Measurements from ENCODE around the gene TBC1D22A.

TBC1D22A gene

GRCh38 chr22:47124961-47125360 lies 362.5 kb downstream of the TBC1D22A start:
- no peak overlapping the region for H3K23ac ChIP-seq (ENCODE audit: low read length)
- H4K5ac ChIP-seq (ENCODE audit: low read length), result no peak overlapping the region
- no peak overlapping the region for H3K4me3 ChIP-seq (ENCODE audit: low read length)
- H3K27ac ChIP-seq (ENCODE audit: low read depth, low read length), result no peak overlapping the region
- H3K56ac ChIP-seq (ENCODE audit: low read length), result no peak overlapping the region
- no peaks in the 10 kb centered on the region for H3K79me2 ChIP-seq (ENCODE audit: control insufficient read depth, insufficient read depth, low read length)
- H3K4ac ChIP-seq (ENCODE audit: low read depth, low read length), result no peak overlapping the region
- no peaks in the 10 kb centered on the region for H3K27me3 ChIP-seq (ENCODE audit: insufficient read depth, low read length, poor library complexity)
- no peak overlapping the region for H4K8ac ChIP-seq (ENCODE audit: low read depth, low read length)
- H3K79me1 ChIP-seq (ENCODE audit: low read length), result no peaks in the 10 kb centered on the region
- H3K36me3 ChIP-seq (ENCODE audit: control insufficient read depth, insufficient read depth, low read length), result no peaks in the 10 kb centered on the region
- H2AK5ac ChIP-seq (ENCODE audit: low read length), result no peak overlapping the region
- WGBS (ENCODE audit: extremely low coverage, insufficient coverage, low lambda C conversion rate), result no CpG with 5 or more reads among the region's 14 CpGs
- no peak overlapping the region for H2BK120ac ChIP-seq (ENCODE audit: low read depth, low read length)
- H3K9ac ChIP-seq (ENCODE audit: low read length), result no peak overlapping the region
- no peak overlapping the region for H3K18ac ChIP-seq (ENCODE audit: low read length)
- no peak for DNase-seq
- no peak overlapping the region for H2BK15ac ChIP-seq (replicated peaks; ENCODE audit: low read depth)
- no peaks in the 10 kb centered on the region for H3K4me1 ChIP-seq (ENCODE audit: control insufficient read depth, low read depth, low read length)
- H2BK5ac ChIP-seq (ENCODE audit: low read length), result no peak overlapping the region
- no peak overlapping the region for H3K4me2 ChIP-seq (ENCODE audit: low read length)

GRCh38 chr22:47125603-47126002 lies 363.2 kb downstream of the TBC1D22A start:
- Histone ChIP-seq H3K18ac (ENCODE audit: low read length) (no peak overlapping the region), H2BK120ac (ENCODE audit: low read depth, low read length) (no peak overlapping the region), H3K4me3 (ENCODE audit: low read length) (no peak overlapping the region), H2BK5ac (ENCODE audit: low read length) (no peak overlapping the region), H2AK5ac (ENCODE audit: low read length) (no peak overlapping the region), H3K27me3 (ENCODE audit: insufficient read depth, low read length, poor library complexity) (no peaks in the 10 kb centered on the region), H3K27ac (ENCODE audit: low read depth, low read length) (no peak overlapping the region), H3K36me3 (ENCODE audit: control insufficient read depth, insufficient read depth, low read length) (no peaks in the 10 kb centered on the region), H2BK15ac (replicated peaks; ENCODE audit: low read depth) (no peak overlapping the region), H4K8ac (ENCODE audit: low read depth, low read length) (no peak overlapping the region), H3K79me2 (ENCODE audit: control insufficient read depth, insufficient read depth, low read length) (no peaks in the 10 kb centered on the region), H3K23ac (ENCODE audit: low read length) (no peak overlapping the region), H3K79me1 (ENCODE audit: low read length) (no peaks in the 10 kb centered on the region), H4K5ac (ENCODE audit: low read length) (no peak overlapping the region), H3K9ac (ENCODE audit: low read length) (no peak overlapping the region), H3K4me2 (ENCODE audit: low read length) (no peak overlapping the region), H3K56ac (ENCODE audit: low read length) (no peak overlapping the region), H3K4me1 (ENCODE audit: control insufficient read depth, low read depth, low read length) (no peaks in the 10 kb centered on the region), H3K4ac (ENCODE audit: low read depth, low read length) (no peak overlapping the region)
- no CpG with 5 or more reads among the region's 5 CpGs for WGBS (ENCODE audit: extremely low coverage, insufficient coverage, low lambda C conversion rate)
- DNase-seq, result peak; percentile 28

GRCh38 chr22:47126344-47126811 lies 363.9 kb downstream of the TBC1D22A start:
- H3K79me2 ChIP-seq (ENCODE audit: control insufficient read depth, insufficient read depth, low read length), result no peaks in the 10 kb centered on the region
- H2BK120ac ChIP-seq (ENCODE audit: low read depth, low read length), result no peak overlapping the region
- H3K23ac ChIP-seq (ENCODE audit: low read length), result no peak overlapping the region
- H2BK5ac ChIP-seq (ENCODE audit: low read length), result no peak overlapping the region
- no peak overlapping the region for H3K18ac ChIP-seq (ENCODE audit: low read length)
- no peaks in the 10 kb centered on the region for H3K79me1 ChIP-seq (ENCODE audit: low read length)
- no peak overlapping the region for H3K4me2 ChIP-seq (ENCODE audit: low read length)
- no peak overlapping the region for H3K27ac ChIP-seq (ENCODE audit: low read depth, low read length)
- no peak overlapping the region for H3K4ac ChIP-seq (ENCODE audit: low read depth, low read length)
- H3K9ac ChIP-seq (ENCODE audit: low read length), result no peak overlapping the region
- DNase-seq, result no peak
- H4K5ac ChIP-seq (ENCODE audit: low read length), result no peak overlapping the region
- no peaks in the 10 kb centered on the region for H3K36me3 ChIP-seq (ENCODE audit: control insufficient read depth, insufficient read depth, low read length)
- H3K27me3 ChIP-seq (ENCODE audit: insufficient read depth, low read length, poor library complexity), result no peaks in the 10 kb centered on the region
- no peak overlapping the region for H2BK15ac ChIP-seq (replicated peaks; ENCODE audit: low read depth)
- H4K8ac ChIP-seq (ENCODE audit: low read depth, low read length), result no peak overlapping the region
- no CpG with 5 or more reads among the region's 10 CpGs for WGBS (ENCODE audit: extremely low coverage, insufficient coverage, low lambda C conversion rate)
- no peaks in the 10 kb centered on the region for H3K4me1 ChIP-seq (ENCODE audit: control insufficient read depth, low read depth, low read length)
- no peak overlapping the region for H3K4me3 ChIP-seq (ENCODE audit: low read length)
- H3K56ac ChIP-seq (ENCODE audit: low read length), result no peak overlapping the region
- H2AK5ac ChIP-seq (ENCODE audit: low read length), result no peak overlapping the region

GRCh38 chr22:47127441-47127871 lies 365.0 kb downstream of the TBC1D22A start:
- Histone ChIP-seq H3K4me3 (ENCODE audit: low read length) (no peak overlapping the region), H3K56ac (ENCODE audit: low read length) (no peak overlapping the region), H3K9ac (ENCODE audit: low read length) (no peak overlapping the region), H2BK120ac (ENCODE audit: low read depth, low read length) (no peak overlapping the region), H3K4me1 (ENCODE audit: control insufficient read depth, low read depth, low read length) (no peaks in the 10 kb centered on the region), H3K27ac (ENCODE audit: low read depth, low read length) (no peak overlapping the region), H4K8ac (ENCODE audit: low read depth, low read length) (no peak overlapping the region), H3K4ac (ENCODE audit: low read depth, low read length) (no peak overlapping the region), H3K18ac (ENCODE audit: low read length) (no peak overlapping the region), H2BK15ac (replicated peaks; ENCODE audit: low read depth) (no peak overlapping the region), H3K23ac (ENCODE audit: low read length) (no peak overlapping the region), H4K5ac (ENCODE audit: low read length) (no peak overlapping the region), H2AK5ac (ENCODE audit: low read length) (no peak overlapping the region), H3K36me3 (ENCODE audit: control insufficient read depth, insufficient read depth, low read length) (no peaks in the 10 kb centered on the region), H3K79me1 (ENCODE audit: low read length) (no peaks in the 10 kb centered on the region), H3K27me3 (ENCODE audit: insufficient read depth, low read length, poor library complexity) (no peaks in the 10 kb centered on the region), H3K79me2 (ENCODE audit: control insufficient read depth, insufficient read depth, low read length) (no peaks in the 10 kb centered on the region), H3K4me2 (ENCODE audit: low read length) (no peak overlapping the region), H2BK5ac (ENCODE audit: low read length) (no peak overlapping the region)
- no CpG with 5 or more reads among the region's 15 CpGs for WGBS (ENCODE audit: extremely low coverage, insufficient coverage, low lambda C conversion rate)
- no peak for DNase-seq

GRCh38 chr22:47128216-47128615 lies 365.8 kb downstream of the TBC1D22A start:
- no peak overlapping the region for H2BK15ac ChIP-seq (replicated peaks; ENCODE audit: low read depth)
- no peaks in the 10 kb centered on the region for H3K79me2 ChIP-seq (ENCODE audit: control insufficient read depth, insufficient read depth, low read length)
- H3K4me1 ChIP-seq (ENCODE audit: control insufficient read depth, low read depth, low read length), result no peaks in the 10 kb centered on the region
- H3K27ac ChIP-seq (ENCODE audit: low read depth, low read length), result no peak overlapping the region
- H3K18ac ChIP-seq (ENCODE audit: low read length), result no peak overlapping the region
- no CpG with 5 or more reads among the region's 7 CpGs for WGBS (ENCODE audit: extremely low coverage, insufficient coverage, low lambda C conversion rate)
- no peak overlapping the region for H2BK5ac ChIP-seq (ENCODE audit: low read length)
- H3K4me3 ChIP-seq (ENCODE audit: low read length), result no peak overlapping the region
- no peak overlapping the region for H4K8ac ChIP-seq (ENCODE audit: low read depth, low read length)
- H3K36me3 ChIP-seq (ENCODE audit: control insufficient read depth, insufficient read depth, low read length), result no peaks in the 10 kb centered on the region
- no peak for DNase-seq
- H3K23ac ChIP-seq (ENCODE audit: low read length), result no peak overlapping the region
- no peaks in the 10 kb centered on the region for H3K27me3 ChIP-seq (ENCODE audit: insufficient read depth, low read length, poor library complexity)
- H3K4ac ChIP-seq (ENCODE audit: low read depth, low read length), result no peak overlapping the region
- H3K9ac ChIP-seq (ENCODE audit: low read length), result no peak overlapping the region
- H2AK5ac ChIP-seq (ENCODE audit: low read length), result no peak overlapping the region
- H4K5ac ChIP-seq (ENCODE audit: low read length), result no peak overlapping the region
- H2BK120ac ChIP-seq (ENCODE audit: low read depth, low read length), result no peak overlapping the region
- H3K4me2 ChIP-seq (ENCODE audit: low read length), result no peak overlapping the region
- no peak overlapping the region for H3K56ac ChIP-seq (ENCODE audit: low read length)
- H3K79me1 ChIP-seq (ENCODE audit: low read length), result no peaks in the 10 kb centered on the region

- no peak overlapping the region for H2BK15ac ChIP-seq (replicated peaks; ENCODE audit: low read depth)
- H3K4me2 ChIP-seq (ENCODE audit: low read length), result no peak overlapping the region
- H4K5ac ChIP-seq (ENCODE audit: low read length), result no peak overlapping the region
- H3K27me3 ChIP-seq (ENCODE audit: insufficient read depth, low read length, poor library complexity), result no peaks in the 10 kb centered on the region
- no peaks in the 10 kb centered on the region for H3K36me3 ChIP-seq (ENCODE audit: control insufficient read depth, insufficient read depth, low read length)
- H3K23ac ChIP-seq (ENCODE audit: low read length), result no peak overlapping the region
- no peak overlapping the region for H3K9ac ChIP-seq (ENCODE audit: low read length)
- H2BK120ac ChIP-seq (ENCODE audit: low read depth, low read length), result no peak overlapping the region
- no peak overlapping the region for H3K56ac ChIP-seq (ENCODE audit: low read length)
- no peak for DNase-seq
- no peaks in the 10 kb centered on the region for H3K79me2 ChIP-seq (ENCODE audit: control insufficient read depth, insufficient read depth, low read length)
- H3K4me3 ChIP-seq (ENCODE audit: low read length), result no peak overlapping the region
- no peak overlapping the region for H2AK5ac ChIP-seq (ENCODE audit: low read length)
- H3K4ac ChIP-seq (ENCODE audit: low read depth, low read length), result no peak overlapping the region
- no peaks in the 10 kb centered on the region for H3K4me1 ChIP-seq (ENCODE audit: control insufficient read depth, low read depth, low read length)
- H3K27ac ChIP-seq (ENCODE audit: low read depth, low read length), result no peak overlapping the region
- no peak overlapping the region for H4K8ac ChIP-seq (ENCODE audit: low read depth, low read length)
- no CpG with 5 or more reads among the region's 21 CpGs for WGBS (ENCODE audit: extremely low coverage, insufficient coverage, low lambda C conversion rate)
- H3K18ac ChIP-seq (ENCODE audit: low read length), result no peak overlapping the region
- no peak overlapping the region for H2BK5ac ChIP-seq (ENCODE audit: low read length)
- H3K79me1 ChIP-seq (ENCODE audit: low read length), result no peaks in the 10 kb centered on the region
These were observed 366.3 kb downstream of the TBC1D22A start for GRCh38 chr22:47128622-47129215.

All from mesendoderm (in vitro differentiated cells).